H1 (cell line): ENCODE data around the gene OST4. TPM values are rescaled to one million over a fixed set of nuclear protein-coding genes. Genes with fewer than 3 reads are reported as not detected.

Source experiments
- CHD2 ChIP-seq: IDR thresholded peaks from 2 replicates; pipeline ENCODE4 v1.6.1; 2012; ENCODE audit warnings: low read length, improper control_type of control experiment
- E2F6 ChIP-seq: IDR thresholded peaks from 2 replicates; pipeline ENCODE4 v1.6.1; 2012; ENCODE audit warnings: inconsistent platforms
- RXRA ChIP-seq: IDR thresholded peaks from 2 replicates; pipeline ENCODE4 v1.6.1; 2011; ENCODE audit warnings: low read depth, mild to moderate bottlenecking, low read length, moderate library complexity; ENCODE audit not compliant: insufficient read depth
- SIN3A ChIP-seq, 2 experiments: IDR thresholded peaks in 1 of 2; conservative IDR thresholded peaks in 1 of 2; 2 replicates each; pipeline ENCODE4 v1.6.1; 2011 to 2012; ENCODE audit warnings: low read length in 2 of 2, improper control_type of control experiment in 1 of 2, low read depth in 1 of 2, mild to moderate bottlenecking in 1 of 2
- SP1 ChIP-seq: IDR thresholded peaks from 2 replicates; pipeline ENCODE4 v1.6.1; 2011; ENCODE audit warnings: low read depth, low read length
- SP2 ChIP-seq: IDR thresholded peaks from 2 replicates; pipeline ENCODE4 v1.6.1; 2012; ENCODE audit warnings: mild to moderate bottlenecking, low read length, inconsistent platforms
- SRF ChIP-seq: IDR thresholded peaks from 2 replicates; pipeline ENCODE4 v1.6.1; 2011; ENCODE audit warnings: mild to moderate bottlenecking, low read depth, low read length, moderate library complexity
- polyA plus RNA-seq, 7 experiments: library from polyadenylated mRNA; depleted of rRNA in 3 of 7; stranded (reverse) in 5 of 7; unstranded in 2 of 7; fragments of >200 nt in 5 of 7; fragments of 200-250 nt in 2 of 7; gene quantifications; 1 replicate in 5 of 7; 2 replicates in 1 of 7; 4 replicates in 1 of 7; pipeline versions ENCODE4 v1.2.1 to v1.2.3, GENCODE V29; 2011 to 2013; ENCODE audit warnings: missing spikeins in 2 of 7, mixed read lengths in 2 of 7
- total RNA-seq: library from RNA; stranded (reverse); fragmentation: NEBNext Ultra II Directional; extraction: Animal tissue kit (Norgen Biotek cat#: 25700); gene quantifications from 2 replicates; pipeline ENCODE4 v1.2.1, GENCODE V29; 2021

OST4 gene
- total and polyA plus RNA-seq, 2 of the 8 experiments (the other 6 are each of a cell fraction or from before 2014, with no cell fraction given): 225 to 865 TPM

- TF ChIP-seq E2F6 (no peak), SP1 (no peak), CHD2 (no peak), SRF (no peak), RXRA (no peak), SP2 (no peak), SIN3A (conservative IDR thresholded peaks at IDR 0.05 in 1 of 2, IDR thresholded peaks at IDR 0.05 in 1 of 2; ENCODE audit: low read depth in 1 of 2, low read length in 2 of 2) (no peak)
Measured at GRCh38 chr2:27079233-27080139, 8.0 kb upstream of the OST4 start (continued).
